ENCODE measurements around the gene SLC6A1. TPM values are rescaled to one million over a fixed set of nuclear protein-coding genes. Genes with fewer than 3 reads are reported as not detected.
"Not testable (repeated sequence)": the region's sequence is repeated elsewhere in the genome, so short reads cannot be mapped to it uniquely, and the experiment has no call there.

SLC6A1 gene
- total RNA-seq, 1 experiment from 2014 or later, result not detected

DNA sequence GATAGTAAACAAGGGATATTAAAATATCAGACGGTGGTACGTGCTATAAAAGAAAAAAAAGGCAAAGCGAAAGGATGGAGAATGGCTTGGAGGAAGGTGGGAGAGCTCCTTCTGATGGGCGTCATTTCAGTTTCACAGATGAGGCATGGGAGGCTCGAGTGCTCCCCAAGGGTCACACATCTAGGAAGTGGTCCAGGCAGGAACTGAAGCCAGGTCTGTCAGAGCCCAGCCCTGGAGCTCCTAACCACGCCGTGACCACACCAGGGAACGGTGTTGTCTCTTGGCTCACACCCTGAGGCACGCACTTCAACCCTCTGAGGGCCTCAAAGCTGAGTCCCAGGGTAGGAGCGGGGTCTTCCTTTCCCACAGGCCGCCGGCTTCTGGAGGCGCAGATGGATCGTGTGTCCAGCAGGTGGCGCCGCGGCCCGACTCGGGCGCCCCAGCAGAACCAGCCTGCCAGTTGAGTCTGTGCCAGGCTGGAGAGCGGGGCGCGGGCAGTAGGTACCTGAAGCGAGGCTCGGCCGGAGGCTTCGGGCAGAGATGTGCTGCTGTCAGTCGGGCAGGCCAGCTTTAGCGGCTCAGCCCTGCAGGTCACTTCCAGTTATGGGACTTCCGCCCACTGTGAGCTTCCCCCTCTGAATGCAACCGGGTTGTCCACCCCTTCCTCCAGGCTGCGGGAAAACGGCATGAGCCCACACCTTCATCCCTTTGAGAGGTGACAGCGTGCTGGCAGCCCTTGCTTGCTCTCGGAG, 68.1 kb downstream of the SLC6A1 start:
- no peaks in the 10 kb centered on the region; the same call in 1 of the 2 replicates for H3K27me3 ChIP-seq (replicated peaks; ENCODE audit: control insufficient read depth, insufficient read depth, low read length)
- H3K27me3 Mint-ChIP-seq (ENCODE audit: insufficient read depth, unreplicated experiment), result peaks cover 15% of the 10 kb centered on the region
- H3K36me3 Mint-ChIP-seq (ENCODE audit: insufficient read depth, unreplicated experiment), result no peaks in the 10 kb centered on the region
- H3K36me3 ChIP-seq (ENCODE audit: control insufficient read depth, insufficient read depth, low read length), result no peaks in the 10 kb centered on the region
- TF ChIP-seq, protein P1, sequence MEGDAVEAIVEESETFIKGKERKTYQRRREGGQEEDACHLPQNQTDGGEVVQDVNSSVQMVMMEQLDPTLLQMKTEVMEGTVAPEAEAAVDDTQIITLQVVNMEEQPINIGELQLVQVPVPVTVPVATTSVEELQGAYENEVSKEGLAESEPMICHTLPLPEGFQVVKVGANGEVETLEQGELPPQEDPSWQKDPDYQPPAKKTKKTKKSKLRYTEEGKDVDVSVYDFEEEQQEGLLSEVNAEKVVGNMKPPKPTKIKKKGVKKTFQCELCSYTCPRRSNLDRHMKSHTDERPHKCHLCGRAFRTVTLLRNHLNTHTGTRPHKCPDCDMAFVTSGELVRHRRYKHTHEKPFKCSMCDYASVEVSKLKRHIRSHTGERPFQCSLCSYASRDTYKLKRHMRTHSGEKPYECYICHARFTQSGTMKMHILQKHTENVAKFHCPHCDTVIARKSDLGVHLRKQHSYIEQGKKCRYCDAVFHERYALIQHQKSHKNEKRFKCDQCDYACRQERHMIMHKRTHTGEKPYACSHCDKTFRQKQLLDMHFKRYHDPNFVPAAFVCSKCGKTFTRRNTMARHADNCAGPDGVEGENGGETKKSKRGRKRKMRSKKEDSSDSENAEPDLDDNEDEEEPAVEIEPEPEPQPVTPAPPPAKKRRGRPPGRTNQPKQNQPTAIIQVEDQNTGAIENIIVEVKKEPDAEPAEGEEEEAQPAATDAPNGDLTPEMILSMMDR (IDR thresholded peaks at IDR 0.05; ENCODE audit: insufficient read depth in 1 of 2, low read depth in 1 of 2, low read length in 1 of 2, severe bottlenecking in 1 of 2, unreplicated experiment in 1 of 2), result peak; percentile 53 to 74
- ChIA-PET POLR2A (no interaction called here), CTCF (interaction anchor here (0.6 to 2.2 kb wide), 2 partner anchors 302 to 870 kb away, joined by 3 to 7 read pairs; no protein-coding TSS in a partner anchor)
- H3K4me3 Mint-ChIP-seq (ENCODE audit: unreplicated experiment), result no peak overlapping the region
- H3K9me3 Mint-ChIP-seq (ENCODE audit: unreplicated experiment), result peaks cover 10% of the 10 kb centered on the region
- DNase-seq, result peak; percentile 41 to 52
- no peak overlapping the region for H3K4me3 ChIP-seq (ENCODE audit: low read depth, low read length)
- no peaks in the 10 kb centered on the region for H3K9me3 ChIP-seq
- no TSS peak for BruUV-seq (replicated peaks)
- intact Hi-C loops (cut with micrococcal nuclease; ENCODE audit: unreplicated experiment), result loop anchor here (10.0 kb wide), 1 partner anchor 274 kb away; no protein-coding TSS in a partner anchor
- no peak overlapping the region for H3K27ac Mint-ChIP-seq (ENCODE audit: unreplicated experiment)
- no peaks in the 10 kb centered on the region for H3K4me1 ChIP-seq
- no peaks in the 10 kb centered on the region for H3K4me1 Mint-ChIP-seq (ENCODE audit: low read depth, unreplicated experiment)

DNA sequence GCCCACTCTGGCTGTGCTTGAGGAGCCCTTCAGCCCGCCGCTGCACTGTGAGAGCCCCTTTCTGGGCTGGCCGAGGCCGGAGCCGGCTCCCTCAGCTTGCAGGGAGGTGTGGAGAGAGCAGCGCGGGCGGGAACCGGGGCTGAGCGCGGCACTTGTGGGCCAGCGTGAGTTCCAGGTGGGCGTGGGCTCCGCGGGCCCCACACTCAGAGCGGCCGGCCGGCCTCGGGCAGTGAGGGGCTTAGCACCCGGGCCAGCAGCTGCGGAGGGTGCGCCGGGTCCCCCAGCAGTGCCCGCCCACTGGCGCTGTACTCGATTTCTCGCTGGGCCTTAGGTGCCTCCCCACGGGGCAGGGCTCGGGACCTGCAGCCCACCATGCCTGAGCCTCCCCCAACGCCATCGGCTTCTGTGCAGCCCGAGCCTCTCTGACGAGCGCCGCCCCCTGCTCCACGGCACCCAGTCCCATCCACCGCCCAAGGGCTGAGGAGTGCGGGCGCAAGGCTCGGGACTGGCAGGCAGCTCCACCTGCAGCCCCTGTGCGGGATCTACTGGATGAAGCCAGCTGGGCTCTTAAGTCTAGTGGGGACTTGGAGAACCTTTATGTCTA, 68.8 kb downstream of the SLC6A1 start:
- CTCF ChIA-PET, result interaction anchor here (2.2 kb wide), 1 partner anchor 303 kb away, joined by 7 read pairs; no protein-coding TSS in a partner anchor
- POLR2A ChIA-PET; H3K4me1 Mint-ChIP-seq (ENCODE audit: low read depth, unreplicated experiment); H3K9me3 Mint-ChIP-seq (ENCODE audit: unreplicated experiment); BruUV-seq (replicated peaks); H3K27ac Mint-ChIP-seq (ENCODE audit: unreplicated experiment); H3K4me1 ChIP-seq; H3K36me3 ChIP-seq (ENCODE audit: control insufficient read depth, insufficient read depth, low read length); H3K4me3 ChIP-seq (ENCODE audit: low read depth, low read length); H3K4me3 Mint-ChIP-seq (ENCODE audit: unreplicated experiment); DNase-seq; H3K9me3 ChIP-seq; H3K27me3 ChIP-seq (replicated peaks; ENCODE audit: control insufficient read depth, insufficient read depth, low read length); H3K36me3 Mint-ChIP-seq (ENCODE audit: insufficient read depth, unreplicated experiment): not testable (repeated sequence)
- intact Hi-C loops (cut with micrococcal nuclease; ENCODE audit: unreplicated experiment), result loop anchor here (10.0 kb wide), 1 partner anchor 273 kb away; no protein-coding TSS in a partner anchor
- peaks cover 15% of the 10 kb centered on the region for H3K27me3 Mint-ChIP-seq (ENCODE audit: insufficient read depth, unreplicated experiment)

- H3K4me3 ChIP-seq (ENCODE audit: low read depth, low read length), result no peak overlapping the region
- ChIA-PET CTCF (no interaction called here), POLR2A (no interaction called here)
- H3K4me1 ChIP-seq, result no peaks in the 10 kb centered on the region
- Mint-ChIP-seq H3K36me3 (ENCODE audit: insufficient read depth, unreplicated experiment) (no peaks in the 10 kb centered on the region), H3K27ac (ENCODE audit: unreplicated experiment) (no peak overlapping the region), H3K4me1 (ENCODE audit: low read depth, unreplicated experiment) (no peaks in the 10 kb centered on the region), H3K9me3 (ENCODE audit: unreplicated experiment) (peaks cover 10% of the 10 kb centered on the region), H3K27me3 (ENCODE audit: insufficient read depth, unreplicated experiment) (peaks cover 7% of the 10 kb centered on the region), H3K4me3 (ENCODE audit: unreplicated experiment) (no peak overlapping the region)
- no peaks in the 10 kb centered on the region for H3K27me3 ChIP-seq (replicated peaks; ENCODE audit: control insufficient read depth, insufficient read depth, low read length)
- intact Hi-C loops (cut with micrococcal nuclease; ENCODE audit: unreplicated experiment), result loop anchor here (10.0 kb wide), 1 partner anchor 272 kb away; no protein-coding TSS in a partner anchor
- no peaks in the 10 kb centered on the region for H3K9me3 ChIP-seq
- TF ChIP-seq, protein P1 (IDR thresholded peaks at IDR 0.05; ENCODE audit: insufficient read depth in 1 of 2, low read depth in 1 of 2, low read length in 1 of 2, severe bottlenecking in 1 of 2, unreplicated experiment in 1 of 2), result no peak
- H3K36me3 ChIP-seq (ENCODE audit: control insufficient read depth, insufficient read depth, low read length), result no peaks in the 10 kb centered on the region
- no TSS peak for BruUV-seq (replicated peaks)
- no peak for DNase-seq
These were observed 70.2 kb downstream of the SLC6A1 start for GRCh38 chr3:11062704-11063103.
